Activated naive CD8-positive, alpha-beta T cell (primary cell): ENCODE data around the gene KRT78.
A peak's percentile ranks its signal among the peaks of the same experiment; 100 is the strongest.

Experiments
- H3K27ac Mint-ChIP-seq: one replicate; pipeline ENCODE4 v1.8.0; 2021; ENCODE audit warnings: mixed read lengths
- H3K27me3 Mint-ChIP-seq: one replicate; pipeline ENCODE4 v1.8.0; 2021; ENCODE audit warnings: mixed read lengths
- H3K36me3 Mint-ChIP-seq: one replicate; pipeline ENCODE4 v1.8.0; 2021; ENCODE audit warnings: mixed read lengths
- H3K4me1 Mint-ChIP-seq: one replicate; pipeline ENCODE4 v1.8.0; 2021; ENCODE audit warnings: low read depth, mixed read lengths
- H3K4me3 Mint-ChIP-seq: one replicate; pipeline ENCODE4 v1.8.0; 2021; ENCODE audit warnings: mild to moderate bottlenecking, mixed read lengths
- H3K9me3 Mint-ChIP-seq: one replicate; pipeline ENCODE4 v1.8.0; 2021; ENCODE audit warnings: low read depth, mixed read lengths

The KRT78 gene

GRCh38 chr12:52826611-52827498 is 21.9 kb downstream of the KRT78 start:
- Mint-ChIP-seq H3K36me3 (no peaks in the 10 kb centered on the region), H3K4me3 (no peak overlapping the region), H3K9me3 (no peaks in the 10 kb centered on the region), H3K27me3 (no peaks in the 10 kb centered on the region), H3K4me1 (peaks cover 13% of the 10 kb centered on the region), H3K27ac (peak overlapping the region; percentile 31)

- Mint-ChIP-seq H3K27me3 (no peaks in the 10 kb centered on the region), H3K27ac (no peak overlapping the region), H3K9me3 (no peaks in the 10 kb centered on the region), H3K4me3 (no peak overlapping the region), H3K4me1 (peaks cover 15% of the 10 kb centered on the region), H3K36me3 (no peaks in the 10 kb centered on the region)
Observed at GRCh38 chr12:52825961-52826360, 22.8 kb downstream of the KRT78 start.

DNA sequence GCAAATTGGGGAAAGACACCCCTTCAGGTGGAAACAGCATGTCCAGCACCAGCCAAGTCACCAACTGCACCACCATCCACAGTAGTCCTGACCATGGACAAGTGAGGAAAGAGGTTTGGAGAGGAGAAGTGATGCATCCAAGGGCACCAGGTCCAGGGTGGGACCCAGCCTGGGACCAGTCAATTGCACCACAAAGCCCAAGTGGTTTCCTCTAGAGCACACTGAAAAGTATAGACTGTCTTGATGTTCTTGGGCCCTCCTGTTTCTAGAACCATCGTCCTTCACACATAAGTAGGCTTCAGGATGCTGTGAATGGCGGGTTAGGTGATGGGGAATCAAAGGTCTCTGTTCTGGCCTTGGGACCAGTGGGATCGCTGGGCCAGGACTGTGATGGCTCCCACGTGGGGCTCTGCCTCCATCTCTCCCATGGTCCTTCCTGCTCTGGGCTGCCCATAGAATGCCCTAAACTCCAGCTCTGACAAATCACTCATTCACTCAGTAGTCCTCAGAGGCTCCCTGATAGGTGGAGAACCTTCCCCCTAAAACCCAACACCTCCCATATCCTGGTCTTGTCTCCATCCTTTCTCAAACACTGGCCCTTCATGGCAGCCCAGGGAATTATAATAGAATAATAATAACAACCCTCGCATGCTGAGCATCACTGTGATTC is 23.9 kb downstream of the KRT78 start:
- no peaks in the 10 kb centered on the region for H3K9me3 Mint-ChIP-seq
- no peak overlapping the region for H3K27ac Mint-ChIP-seq
- H3K27me3 Mint-ChIP-seq = no peaks in the 10 kb centered on the region
- no peak overlapping the region for H3K4me3 Mint-ChIP-seq
- H3K4me1 Mint-ChIP-seq = peaks cover 15% of the 10 kb centered on the region
- no peaks in the 10 kb centered on the region for H3K36me3 Mint-ChIP-seq

DNA sequence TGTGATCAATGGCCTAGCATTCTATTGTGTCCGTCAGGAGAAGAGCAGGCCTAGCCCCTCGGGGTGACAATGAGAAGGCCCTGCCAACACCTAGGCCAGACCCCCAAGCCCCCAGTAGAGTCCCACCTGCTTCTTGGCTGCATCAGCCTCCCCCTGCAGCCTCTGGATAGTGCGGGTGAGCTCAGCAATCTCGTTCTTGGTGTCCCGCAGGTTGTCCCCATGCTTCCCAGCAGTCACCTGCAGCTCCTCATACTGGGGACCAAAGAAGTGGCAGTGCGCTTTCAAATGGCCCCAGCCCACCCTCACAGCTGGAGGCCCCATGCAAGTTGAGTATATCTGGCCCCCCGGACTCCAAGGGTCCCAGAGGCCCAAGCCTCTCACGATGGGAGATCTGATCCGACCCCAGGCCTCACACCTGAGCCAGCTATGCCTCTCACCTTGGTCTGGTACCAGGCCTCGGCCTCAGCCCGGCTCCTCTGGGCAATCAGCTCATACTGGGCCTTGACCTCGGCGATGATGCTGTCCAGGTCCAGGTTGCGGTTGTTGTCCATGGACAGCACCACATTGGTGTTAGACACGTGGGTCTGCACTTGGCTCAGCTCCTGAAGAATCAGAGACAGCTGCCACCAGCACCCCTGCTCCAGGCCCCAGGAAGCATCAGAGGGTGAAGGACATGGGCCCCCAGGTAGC is 24.9 kb downstream of the KRT78 start:
- Mint-ChIP-seq H3K4me1 (peaks cover 13% of the 10 kb centered on the region), H3K27ac (no peak overlapping the region), H3K27me3 (no peaks in the 10 kb centered on the region), H3K36me3 (no peaks in the 10 kb centered on the region), H3K4me3 (no peak overlapping the region), H3K9me3 (no peaks in the 10 kb centered on the region)

DNA sequence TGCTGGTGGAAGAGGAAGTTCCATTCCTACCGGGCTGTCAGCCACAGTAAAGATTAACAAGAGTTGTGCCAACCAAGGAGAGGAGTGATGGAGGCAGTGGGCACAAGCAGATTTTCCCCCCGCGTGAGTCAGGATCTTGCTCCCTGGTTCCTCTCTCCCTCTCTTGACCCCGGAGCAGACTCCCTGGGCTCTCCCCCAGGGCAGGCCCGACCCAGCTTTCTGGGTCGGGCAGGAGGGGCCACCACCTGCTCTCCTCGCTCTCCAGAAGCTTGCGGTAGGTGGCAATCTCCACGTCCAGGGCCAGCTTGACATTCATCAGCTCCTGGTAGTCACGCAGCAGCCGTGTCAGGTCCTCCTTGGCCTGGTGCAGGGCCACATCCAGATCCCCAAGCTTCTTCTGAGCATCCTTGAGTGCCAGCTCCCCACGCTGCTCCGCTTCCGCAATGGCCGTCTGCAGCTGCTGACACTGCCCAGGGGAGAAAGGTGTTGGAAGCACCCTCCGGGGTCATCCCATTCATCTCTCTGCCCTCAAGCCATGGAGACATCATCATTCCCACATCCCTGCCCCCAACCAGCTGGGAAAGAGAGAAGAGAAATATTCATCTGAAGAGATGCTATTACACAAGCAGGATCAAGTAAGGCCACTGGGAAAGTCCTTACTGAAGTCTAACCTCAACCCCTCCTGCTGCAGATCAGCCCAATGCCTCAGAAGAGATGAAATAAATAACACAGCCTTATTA is 25.9 kb downstream of the KRT78 start:
- H3K27me3 Mint-ChIP-seq = no peaks in the 10 kb centered on the region
- H3K36me3 Mint-ChIP-seq = no peaks in the 10 kb centered on the region
- no peaks in the 10 kb centered on the region for H3K9me3 Mint-ChIP-seq
- H3K27ac Mint-ChIP-seq = no peak overlapping the region
- H3K4me3 Mint-ChIP-seq = no peak overlapping the region
- H3K4me1 Mint-ChIP-seq = peaks cover 10% of the 10 kb centered on the region

- H3K36me3 Mint-ChIP-seq = no peaks in the 10 kb centered on the region
- no peak overlapping the region for H3K4me3 Mint-ChIP-seq
- H3K4me1 Mint-ChIP-seq = peaks cover 18% of the 10 kb centered on the region
- H3K27ac Mint-ChIP-seq = no peak overlapping the region
- no peaks in the 10 kb centered on the region for H3K9me3 Mint-ChIP-seq
- no peaks in the 10 kb centered on the region for H3K27me3 Mint-ChIP-seq
Observed at GRCh38 chr12:52821826-52822660, 26.8 kb downstream of the KRT78 start.

DNA sequence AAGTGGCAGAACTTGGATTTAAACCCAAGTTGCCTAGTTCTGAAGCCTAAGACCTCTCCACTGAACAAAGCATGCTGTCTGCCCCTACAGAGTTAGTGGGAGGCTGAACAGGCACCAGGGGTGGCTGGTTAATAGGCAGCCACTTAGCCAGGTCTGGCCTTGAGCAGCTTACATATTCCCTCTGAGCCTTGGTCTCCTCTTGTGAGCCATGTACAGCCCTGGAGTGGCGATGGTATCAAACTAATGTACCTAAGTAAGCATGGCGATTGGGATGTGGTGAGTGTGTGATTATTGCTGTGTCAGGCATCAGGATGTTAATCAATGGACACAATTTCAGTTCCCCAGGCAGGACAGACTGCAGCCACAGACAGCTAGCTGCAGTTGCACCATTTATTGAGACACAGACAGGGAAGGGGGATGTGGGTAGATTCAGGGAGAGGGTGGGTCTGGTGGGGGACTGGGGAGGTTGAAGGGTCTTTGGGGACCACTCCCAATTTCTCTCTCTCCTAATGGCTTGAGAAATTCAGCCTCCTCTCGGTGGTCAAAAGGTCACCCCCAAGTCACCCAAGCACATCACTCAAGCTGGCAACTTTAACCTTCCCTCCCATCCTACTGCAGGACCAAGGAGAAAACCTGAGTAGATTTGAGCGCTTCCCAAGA is 27.6 kb downstream of the KRT78 start:
- Mint-ChIP-seq H3K4me3 (no peak overlapping the region), H3K27me3 (no peaks in the 10 kb centered on the region), H3K36me3 (no peaks in the 10 kb centered on the region), H3K9me3 (no peaks in the 10 kb centered on the region), H3K27ac (no peak overlapping the region), H3K4me1 (peaks cover 18% of the 10 kb centered on the region)

GRCh38 chr12:52820521-52820920 is 28.3 kb downstream of the KRT78 start:
- H3K27ac Mint-ChIP-seq = no peak overlapping the region
- no peak overlapping the region for H3K4me3 Mint-ChIP-seq
- peaks cover 18% of the 10 kb centered on the region for H3K4me1 Mint-ChIP-seq
- H3K27me3 Mint-ChIP-seq = no peaks in the 10 kb centered on the region
- no peaks in the 10 kb centered on the region for H3K36me3 Mint-ChIP-seq
- H3K9me3 Mint-ChIP-seq = no peaks in the 10 kb centered on the region

GRCh38 chr12:52819731-52820510 is 28.9 kb downstream of the KRT78 start:
- Mint-ChIP-seq H3K4me3 (no peak overlapping the region), H3K9me3 (no peaks in the 10 kb centered on the region), H3K4me1 (peaks cover 18% of the 10 kb centered on the region), H3K27ac (no peak overlapping the region), H3K36me3 (no peaks in the 10 kb centered on the region), H3K27me3 (no peaks in the 10 kb centered on the region)

DNA sequence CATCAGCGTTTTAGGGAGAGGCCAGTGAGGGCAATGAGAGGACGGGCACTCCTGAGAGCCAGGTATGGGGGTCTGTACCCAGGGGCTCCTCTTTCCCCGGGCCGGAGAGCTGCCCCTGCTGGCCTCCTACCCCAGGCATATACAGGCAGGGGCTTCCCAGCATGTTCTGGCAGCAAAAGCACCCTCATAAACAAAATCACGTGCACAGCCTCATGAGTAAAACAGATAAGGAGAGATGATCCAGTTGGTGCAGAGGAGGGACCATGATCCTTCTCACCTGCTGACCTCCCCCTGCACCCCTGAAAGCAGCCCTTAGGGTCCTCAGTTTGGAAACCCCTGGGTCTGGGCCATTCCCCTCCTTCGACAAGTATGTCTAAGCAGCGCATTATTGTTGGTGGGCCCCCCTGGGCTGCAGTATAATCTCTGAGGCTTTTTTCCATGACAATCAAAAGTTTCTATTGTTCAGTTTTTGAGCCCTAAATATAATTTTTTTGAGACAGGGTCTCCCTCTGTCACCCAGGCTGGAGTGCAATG is 29.8 kb downstream of the KRT78 start:
- H3K9me3 Mint-ChIP-seq = no peaks in the 10 kb centered on the region
- H3K27me3 Mint-ChIP-seq = no peaks in the 10 kb centered on the region
- H3K36me3 Mint-ChIP-seq = no peaks in the 10 kb centered on the region
- H3K27ac Mint-ChIP-seq = no peak overlapping the region
- H3K4me3 Mint-ChIP-seq = no peak overlapping the region
- peaks cover 18% of the 10 kb centered on the region for H3K4me1 Mint-ChIP-seq

DNA sequence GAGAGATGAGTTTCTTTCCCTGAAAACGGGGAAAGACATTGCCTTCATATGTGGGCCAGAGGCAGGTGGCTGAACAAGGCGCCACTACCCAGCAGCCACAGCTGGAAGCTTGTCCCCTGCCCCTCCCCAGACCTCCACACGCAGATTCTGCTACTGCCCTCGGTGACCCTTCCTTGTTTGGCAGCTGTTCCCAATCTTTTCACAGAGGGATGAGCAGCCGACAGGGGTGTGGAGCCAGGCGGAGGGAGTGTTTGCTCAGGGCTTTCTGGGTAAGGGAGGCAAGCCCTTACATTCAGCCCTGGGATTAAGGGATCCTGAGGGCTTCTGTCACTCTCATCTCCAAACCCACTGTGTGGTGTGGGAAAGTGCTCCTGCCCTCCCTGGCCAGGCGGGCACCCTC is 30.4 kb downstream of the KRT78 start:
- peaks cover 18% of the 10 kb centered on the region for H3K4me1 Mint-ChIP-seq
- H3K27me3 Mint-ChIP-seq = no peaks in the 10 kb centered on the region
- no peaks in the 10 kb centered on the region for H3K9me3 Mint-ChIP-seq
- no peak overlapping the region for H3K27ac Mint-ChIP-seq
- H3K36me3 Mint-ChIP-seq = no peaks in the 10 kb centered on the region
- no peak overlapping the region for H3K4me3 Mint-ChIP-seq

DNA sequence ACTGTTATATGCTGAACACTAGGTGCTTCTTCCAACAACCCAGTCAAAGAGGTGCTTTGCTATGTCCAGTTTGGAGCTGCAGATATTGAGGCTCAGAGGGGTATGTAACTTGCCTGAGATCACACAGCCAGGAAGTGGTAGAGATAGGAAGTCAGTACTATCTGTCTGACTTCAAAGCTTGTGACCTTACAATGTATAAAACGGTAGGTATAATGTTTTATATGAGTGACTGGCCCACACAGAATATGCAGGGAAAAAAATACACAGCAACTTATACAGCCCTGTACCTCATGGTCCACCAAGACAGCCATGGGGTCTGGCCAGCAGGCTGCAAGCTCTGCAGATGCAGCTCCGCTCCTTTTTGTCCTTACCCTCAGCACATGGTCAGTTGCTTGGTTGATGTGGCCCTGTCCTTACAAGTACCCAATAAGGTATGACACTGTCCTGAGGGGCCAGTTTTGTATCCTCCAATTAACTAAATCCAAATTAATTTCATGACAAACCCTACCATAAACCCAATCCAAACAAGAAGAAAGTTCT is 31.0 kb downstream of the KRT78 start:
- no peak overlapping the region for H3K4me3 Mint-ChIP-seq
- no peaks in the 10 kb centered on the region for H3K27me3 Mint-ChIP-seq
- no peaks in the 10 kb centered on the region for H3K36me3 Mint-ChIP-seq
- no peak overlapping the region for H3K27ac Mint-ChIP-seq
- no peaks in the 10 kb centered on the region for H3K9me3 Mint-ChIP-seq
- peaks cover 18% of the 10 kb centered on the region for H3K4me1 Mint-ChIP-seq
